Spinal cord (tissue), 10 donors: ENCODE results near the gene KRT13. TPM values are rescaled to one million over a fixed set of nuclear protein-coding genes. Genes with fewer than 3 reads are reported as not detected.
A peak's percentile ranks its signal among the peaks of the same experiment; 100 is the strongest.
"Not testable (repeated sequence)": the region's sequence is repeated elsewhere in the genome, so short reads cannot be mapped to it uniquely, and the experiment has no call there.

Experiments used
- DNase-seq, 6 donors: peaks; one replicate each; pipeline versions ENCODE4 v3.0.0 to v3.0.0-alpha.2; 2013 to 2015; ENCODE audit warnings: low spot score in 6 of 6, low read depth in 4 of 6
- H3K27ac ChIP-seq: one replicate; pipeline ENCODE4 v1.5.1; 2013; ENCODE audit warnings: low read depth, low read length, control low read depth
- H3K27me3 ChIP-seq: one replicate; pipeline ENCODE4 v1.6.1; 2013; ENCODE audit warnings: low read length; ENCODE audit not compliant: control insufficient read depth, insufficient read depth
- H3K36me3 ChIP-seq: one replicate; pipeline ENCODE4 v1.6.1; 2013; ENCODE audit warnings: low read length; ENCODE audit not compliant: control insufficient read depth, insufficient read depth
- H3K4me1 ChIP-seq: one replicate; pipeline ENCODE4 v1.6.1; 2013; ENCODE audit warnings: low read length; ENCODE audit not compliant: control insufficient read depth, insufficient read depth
- H3K4me3 ChIP-seq: one replicate; pipeline ENCODE4 v1.5.1; 2013; ENCODE audit warnings: low read depth, low read length, control low read depth
- H3K9me3 ChIP-seq: one replicate; pipeline ENCODE4 v1.6.1; 2013; ENCODE audit warnings: low read length; ENCODE audit not compliant: control insufficient read depth, insufficient read depth
- WGBS: methylation state at CpG from one replicate; pipeline ENCODE4 v1.1.5; 2013; ENCODE audit warnings: missing lambda C conversion rate; ENCODE audit not compliant: insufficient coverage; 5-methylcytosine and 5-hydroxymethylcytosine counted together
- polyA plus RNA-seq, 2 donors: library from polyadenylated mRNA; unstranded; fragments of 120-200 nt; gene quantifications; one replicate each; pipeline ENCODE4 v1.2.1, GENCODE V29; 2013; ENCODE audit not compliant: insufficient read length in 2 of 2
- total RNA-seq, 2 donors: library from RNA; depleted of rRNA in 1 of 2; stranded (reverse); fragments of 120-200 nt in 1 of 2; fragments of >200 nt in 1 of 2; gene quantifications; one replicate each; pipeline versions ENCODE4 v1.2.3 to v1.2.4, GENCODE V29; 2013 to 2014
- donor health status: healthy.

KRT13 gene
- total and polyA plus RNA-seq, 4 donors: 0.30 to 0.83 TPM; not detected in 2

DNA sequence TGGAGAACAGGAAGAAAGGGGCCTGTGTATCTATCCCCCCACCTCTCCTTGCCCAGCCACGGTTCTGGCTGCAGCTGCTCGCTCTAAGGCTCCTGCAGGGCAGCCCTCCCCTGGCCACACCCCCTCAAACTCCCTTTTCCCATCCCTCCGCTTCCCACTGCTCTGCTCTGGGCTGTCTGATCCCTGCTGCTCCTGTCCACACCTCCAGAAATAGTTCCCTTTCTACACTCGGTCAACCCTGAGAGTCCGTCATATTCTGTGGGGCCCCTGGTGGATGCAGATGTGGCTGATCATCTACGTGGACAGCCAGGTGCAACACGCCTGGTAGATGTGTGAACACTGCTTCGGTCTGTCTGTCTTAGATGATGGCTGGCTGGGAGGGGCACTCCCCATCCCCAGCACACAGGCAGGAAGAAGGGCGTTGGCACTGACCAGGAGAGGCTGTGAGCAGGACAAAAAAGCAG is 42.0 kb upstream of the KRT13 start:
- Histone ChIP-seq H3K4me1 (peaks cover 33% of the 10 kb centered on the region), H3K27ac (no peak overlapping the region), H3K4me3 (no peak overlapping the region), H3K36me3 (no peaks in the 10 kb centered on the region), H3K27me3 (no peaks in the 10 kb centered on the region), H3K9me3 (no peaks in the 10 kb centered on the region)
- DNase-seq: no peak
- 68% methylated on average over 7 of the region's 9 CpGs for WGBS

DNA sequence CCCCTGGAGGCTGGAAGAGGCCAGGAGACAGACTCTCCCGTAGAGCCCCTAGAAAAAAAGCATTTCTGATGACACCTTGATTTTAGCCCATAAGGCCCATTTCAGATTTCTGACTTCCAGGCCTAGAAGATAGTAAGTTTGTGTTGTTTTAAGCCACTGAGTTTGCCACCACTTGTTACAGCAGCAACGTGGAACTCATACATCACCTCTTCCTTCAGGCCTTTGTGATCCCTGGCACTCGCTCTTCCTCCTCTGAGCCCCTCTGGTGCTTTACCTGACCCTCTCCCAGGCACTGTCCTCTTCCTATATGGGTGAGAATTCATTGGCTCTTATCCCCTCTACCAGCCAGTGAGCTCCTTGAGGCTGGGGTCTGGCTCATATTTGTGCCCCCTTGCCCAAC is 41.4 kb upstream of the KRT13 start:
- Histone ChIP-seq H3K4me1 (peaks cover 33% of the 10 kb centered on the region), H3K27ac (no peak overlapping the region), H3K4me3 (no peak overlapping the region), H3K36me3 (no peaks in the 10 kb centered on the region), H3K9me3 (no peaks in the 10 kb centered on the region), H3K27me3 (no peaks in the 10 kb centered on the region)
- no CpG with 5 or more reads among the region's 3 CpGs for WGBS
- DNase-seq: no peak

DNA sequence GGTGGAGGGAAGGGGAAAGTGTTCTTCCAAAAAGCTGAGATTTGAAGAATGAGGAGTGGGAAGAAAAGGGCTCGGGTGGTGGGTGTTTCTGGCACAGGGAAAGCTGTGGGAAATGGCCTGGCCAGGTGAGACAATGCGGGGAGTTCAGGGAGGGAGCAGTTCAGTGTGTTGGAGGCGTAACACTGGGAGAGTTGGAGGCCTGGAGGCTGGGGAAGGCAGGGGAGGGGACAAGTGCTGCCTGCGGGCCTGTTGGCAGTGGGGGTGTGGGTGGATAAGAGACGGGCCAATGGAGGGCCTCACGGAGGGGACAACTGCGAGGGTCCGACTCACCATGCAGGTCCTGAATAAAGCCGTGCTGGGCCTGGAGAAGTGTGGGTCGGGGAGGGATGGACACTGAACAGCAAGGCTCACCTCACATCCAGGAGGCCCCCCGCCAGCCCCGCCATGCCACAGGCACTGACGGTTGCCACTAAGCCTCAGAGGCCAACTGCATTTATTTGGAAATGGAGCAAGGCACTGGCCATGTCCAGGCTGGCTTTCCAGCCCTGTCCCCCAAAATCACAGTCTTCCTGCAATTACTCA is 40.5 kb upstream of the KRT13 start:
- H3K27me3 ChIP-seq: no peaks in the 10 kb centered on the region

DNA sequence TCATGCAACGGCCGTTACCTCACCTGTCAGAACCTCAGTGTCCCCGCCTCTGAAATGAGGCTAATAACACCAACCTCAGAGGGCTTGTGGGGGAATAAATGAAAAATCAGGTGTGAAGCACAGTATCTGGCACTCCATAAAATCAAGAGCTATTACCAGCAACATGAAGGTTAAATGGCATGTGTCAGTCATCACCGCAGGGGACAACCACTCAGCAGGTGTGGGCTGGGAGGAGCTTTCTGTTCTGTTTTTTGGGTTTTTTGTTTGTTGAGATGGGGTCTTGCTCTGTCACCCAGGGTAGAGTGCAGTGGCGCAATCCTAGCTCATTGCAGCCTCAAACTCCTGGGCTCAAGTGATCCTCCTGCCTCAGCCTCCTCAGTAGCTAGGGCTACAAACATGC is 39.5 kb upstream of the KRT13 start:
- no peaks in the 10 kb centered on the region for H3K36me3 ChIP-seq
- H3K27ac ChIP-seq: no peak overlapping the region
- H3K9me3 ChIP-seq: no peaks in the 10 kb centered on the region
- WGBS: 90% methylated on average over 2 of the region's 5 CpGs
- no peak for DNase-seq
- no peaks in the 10 kb centered on the region for H3K27me3 ChIP-seq
- H3K4me3 ChIP-seq: no peak overlapping the region
- peaks cover 37% of the 10 kb centered on the region for H3K4me1 ChIP-seq

More for the DNA sequence above, 40.5 kb upstream of the KRT13 start:
- Histone ChIP-seq H3K4me1 (peaks cover 33% of the 10 kb centered on the region), H3K9me3 (no peaks in the 10 kb centered on the region), H3K4me3 (no peak overlapping the region), H3K27ac (no peak overlapping the region), H3K36me3 (no peaks in the 10 kb centered on the region)
- 79% methylated on average over 13 of the region's 13 CpGs for WGBS
- DNase-seq: no peak

DNA sequence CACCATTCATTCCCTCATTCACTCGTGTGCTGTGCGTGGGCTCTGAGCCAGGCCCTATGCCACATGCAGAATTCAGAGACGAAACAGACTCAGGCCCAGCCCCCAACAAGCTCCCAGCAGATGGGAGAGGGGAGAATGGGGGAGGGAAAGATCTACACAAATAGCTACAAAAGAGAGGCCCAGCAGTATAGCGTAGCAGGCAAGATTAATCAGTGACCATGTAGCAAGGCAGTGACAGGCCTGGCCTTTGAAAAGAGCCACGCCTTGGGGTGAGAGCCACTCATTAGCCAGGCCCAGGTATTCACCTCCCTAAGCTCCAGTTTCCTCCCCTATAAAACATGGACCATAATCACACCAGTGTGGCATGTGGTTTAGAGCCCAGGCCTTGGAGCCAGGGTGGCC is 39.1 kb upstream of the KRT13 start:
- no peaks in the 10 kb centered on the region for H3K36me3 ChIP-seq
- DNase-seq: peak in 5 of 6 donors; percentile 35 to 96 (median 62)
- WGBS: 31% methylated on average over 2 of the region's 5 CpGs
- H3K9me3 ChIP-seq: no peaks in the 10 kb centered on the region
- H3K4me3 ChIP-seq: no peak overlapping the region
- peaks cover 37% of the 10 kb centered on the region for H3K4me1 ChIP-seq
- H3K27ac ChIP-seq: no peak overlapping the region
- no peaks in the 10 kb centered on the region for H3K27me3 ChIP-seq

DNA sequence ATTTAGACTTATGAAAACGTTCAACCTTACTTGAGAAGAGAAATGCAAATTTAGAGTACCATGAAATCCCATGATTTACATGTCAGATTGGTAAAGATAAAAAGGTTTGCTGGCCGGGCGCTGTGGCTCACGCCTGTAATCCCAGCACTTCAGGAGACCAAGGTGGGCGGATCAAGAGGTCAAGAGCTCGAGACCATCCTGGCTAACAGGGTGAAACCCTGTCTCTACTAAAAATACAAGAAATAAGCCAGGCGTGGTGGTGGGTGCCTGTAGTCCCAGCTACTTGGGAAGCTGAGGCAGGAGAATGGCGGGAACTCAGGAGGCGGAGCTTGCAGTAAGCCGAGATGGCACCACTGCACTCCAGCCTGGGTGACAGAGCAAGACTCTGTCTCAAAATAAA is 37.4 kb upstream of the KRT13 start:
- not testable (repeated sequence) for H3K27ac ChIP-seq, H3K4me3 ChIP-seq, DNase-seq, H3K27me3 ChIP-seq, H3K9me3 ChIP-seq, H3K36me3 ChIP-seq
- 80% methylated on average over 4 of the region's 10 CpGs for whole genome bisulfite sequencing
- peaks cover 21% of the 10 kb centered on the region for H3K4me1 ChIP-seq

DNA sequence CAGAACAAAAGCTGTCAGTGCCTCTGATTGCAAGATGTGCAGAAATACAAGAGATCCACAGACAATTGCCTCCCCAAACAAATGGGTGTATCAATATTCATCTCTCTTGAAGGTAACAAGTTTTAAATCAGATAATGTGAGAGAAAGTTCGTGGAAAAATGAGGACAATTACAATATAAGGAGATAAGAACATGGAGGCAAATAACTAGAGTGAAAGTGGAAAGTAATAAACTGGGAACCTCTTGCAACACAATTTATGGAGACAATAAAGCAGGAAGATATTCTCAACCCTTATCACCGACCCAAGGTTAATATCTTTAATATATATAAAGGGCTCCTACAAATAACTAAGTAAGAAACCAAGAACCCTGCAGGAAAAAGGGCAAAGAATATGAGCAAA is 36.9 kb upstream of the KRT13 start:
- no CpG with 5 or more reads among the region's 2 CpGs for WGBS
- Histone ChIP-seq H3K27ac (no peak overlapping the region), H3K9me3 (no peaks in the 10 kb centered on the region), H3K27me3 (no peaks in the 10 kb centered on the region), H3K4me1 (peaks cover 17% of the 10 kb centered on the region), H3K4me3 (no peak overlapping the region), H3K36me3 (no peaks in the 10 kb centered on the region)
- no peak for DNase-seq

DNA sequence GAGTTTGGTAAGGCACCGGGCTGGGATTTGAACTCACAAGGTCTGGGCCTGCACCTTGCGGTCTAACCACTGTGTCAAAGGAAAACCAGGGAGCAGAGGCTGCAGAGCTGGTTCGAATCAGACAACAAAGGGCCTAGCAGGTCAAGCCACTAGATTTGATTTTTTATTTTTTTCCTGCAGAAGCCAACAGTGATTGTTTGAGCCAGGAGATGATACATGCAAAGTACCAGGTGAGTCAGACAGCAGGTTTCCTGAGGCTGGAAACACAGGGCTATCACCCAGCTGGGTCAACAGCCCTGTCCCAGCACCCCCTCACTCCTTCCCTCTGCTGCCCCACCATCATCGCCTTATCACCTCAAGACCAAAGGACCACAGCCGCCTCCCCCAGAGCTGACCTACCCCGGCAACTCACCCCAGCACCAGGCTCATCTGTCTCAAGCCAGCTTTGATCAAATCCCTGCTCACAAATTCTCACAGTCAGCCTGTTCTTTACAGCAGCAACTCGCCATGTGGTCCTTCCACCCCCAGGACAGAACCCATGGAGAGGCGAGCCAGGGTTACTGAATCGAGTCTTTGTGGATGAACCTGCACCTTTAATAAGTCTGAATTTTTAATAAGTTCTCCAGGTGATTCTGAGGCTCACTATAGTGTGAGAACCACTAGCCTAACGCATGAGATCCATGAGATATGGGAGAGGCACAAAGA is 35.7 kb upstream of the KRT13 start:
- no peaks in the 10 kb centered on the region for H3K9me3 ChIP-seq
- WGBS: 84% methylated on average over 10 of the region's 10 CpGs
- H3K4me3 ChIP-seq: no peak overlapping the region
- peaks cover 12% of the 10 kb centered on the region for H3K4me1 ChIP-seq
- no peaks in the 10 kb centered on the region for H3K36me3 ChIP-seq
- H3K27ac ChIP-seq: no peak overlapping the region
- no peaks in the 10 kb centered on the region for H3K27me3 ChIP-seq
- no peak for DNase-seq

DNA sequence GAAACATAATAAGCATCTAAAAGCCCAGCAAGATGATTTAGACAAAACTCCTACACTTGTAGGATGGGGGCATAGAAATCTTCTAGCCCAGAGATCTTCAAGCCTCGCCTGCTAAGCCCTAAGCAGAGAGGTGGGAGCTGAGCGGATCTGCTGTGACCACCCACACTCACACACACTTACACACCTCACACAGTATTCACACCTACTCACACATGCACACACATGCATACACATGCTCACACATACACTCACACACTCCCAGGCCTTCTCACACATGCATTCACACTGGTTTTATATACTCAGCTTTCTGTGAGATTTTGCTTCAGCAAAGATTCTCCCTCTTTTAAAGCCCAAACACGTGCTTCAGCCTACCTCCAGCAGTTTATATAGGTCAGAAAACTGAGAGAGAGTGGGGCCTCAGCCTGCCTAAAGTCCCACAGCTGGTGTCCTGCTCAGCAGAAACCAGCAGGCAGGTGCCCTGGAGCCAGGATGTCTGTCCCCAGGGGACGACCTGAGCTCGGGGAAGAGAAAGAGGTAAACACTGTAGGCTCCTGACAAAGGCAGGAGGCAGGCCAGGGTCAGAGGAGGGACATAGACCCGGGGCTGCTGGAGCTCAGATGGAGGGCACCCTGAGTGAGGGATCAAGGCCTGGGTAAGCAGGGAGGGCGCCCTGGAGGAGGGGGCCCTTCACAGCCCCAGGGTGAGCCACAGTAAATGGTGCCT is 34.7 kb upstream of the KRT13 start:
- H3K27ac ChIP-seq: no peak overlapping the region
- DNase-seq: no peak
- no peak overlapping the region for H3K4me3 ChIP-seq
- no peaks in the 10 kb centered on the region for H3K27me3 ChIP-seq
- no peaks in the 10 kb centered on the region for H3K9me3 ChIP-seq
- peaks cover 12% of the 10 kb centered on the region for H3K4me1 ChIP-seq
- H3K36me3 ChIP-seq: no peaks in the 10 kb centered on the region
- 58% methylated on average over 5 of the region's 7 CpGs for whole genome bisulfite sequencing
